Measurements from ENCODE around the gene MESD.
A peak's percentile ranks its signal among the peaks of the same experiment; 100 is the strongest.

MESD gene

DNA sequence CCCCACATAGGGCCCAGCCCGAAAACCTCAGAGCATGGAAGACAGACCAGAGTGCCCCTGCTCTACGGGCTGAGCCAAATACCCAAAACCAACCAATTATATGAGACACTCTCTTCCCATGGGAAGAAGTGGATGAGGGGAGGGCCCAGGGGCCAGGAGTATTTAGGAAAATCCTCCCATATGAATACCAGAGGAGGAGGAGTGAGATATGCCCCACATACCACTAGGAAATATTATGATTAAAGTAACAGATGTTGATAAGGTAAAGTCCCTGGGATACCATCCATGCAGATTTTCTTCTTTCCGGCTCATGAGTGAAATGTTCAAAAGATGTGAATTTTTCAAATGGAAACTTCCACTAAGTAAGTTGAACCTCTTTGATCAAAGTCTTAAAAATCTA, 50.4 kb downstream of the MESD start:
- Histone ChIP-seq H2BK120ac (ENCODE audit: low read depth, low read length) (no peak overlapping the region), H3K4me3 (ENCODE audit: insufficient read depth in 1 of 2, low read depth in 1 of 2, low read length in 2 of 2) (no peak overlapping the region), H2BK15ac (ENCODE audit: low read depth, poor library complexity, severe bottlenecking) (no peak overlapping the region), H3K9me3 (ENCODE audit: control insufficient read depth, low read length) (no peaks in the 10 kb centered on the region), H3K4ac (ENCODE audit: low read depth in 1 of 2, low read length in 2 of 2) (no peak overlapping the region), H2BK5ac (ENCODE audit: low read depth, low read length, poor library complexity, severe bottlenecking) (no peak overlapping the region), H3K4me2 (ENCODE audit: low read length, poor library complexity, severe bottlenecking) (no peak overlapping the region), H3K27me3 (ENCODE audit: control insufficient read depth in 1 of 2, insufficient read depth in 1 of 2, low read length in 2 of 2) (no peaks in the 10 kb centered on the region), H3K27ac (ENCODE audit: low read length, poor library complexity, severe bottlenecking) (no peak overlapping the region), H4K8ac (ENCODE audit: low read length) (no peak overlapping the region), H3K14ac (ENCODE audit: low read length in 2 of 2) (no peak overlapping the region), H3K79me1 (replicated peaks; ENCODE audit: low read length, poor library complexity, severe bottlenecking) (no peaks in the 10 kb centered on the region), H3K9ac (ENCODE audit: low read length) (no peak overlapping the region), H2AFZ (ENCODE audit: low read depth, low read length) (no peak overlapping the region), H3K23ac (ENCODE audit: low read length in 2 of 2) (no peak overlapping the region), H3K36me3 (ENCODE audit: control insufficient read depth in 1 of 2, insufficient read depth in 2 of 2, low read depth in 1 of 2, low read length in 2 of 2) (peaks cover 31 to 94% of the 10 kb centered on the region in 2 experiments), H2AK5ac (ENCODE audit: low read length, severe bottlenecking) (no peak overlapping the region), H3K18ac (ENCODE audit: low read depth in 1 of 2, low read length in 2 of 2) (no peak overlapping the region), H4K91ac (ENCODE audit: low read length) (no peak overlapping the region), H2BK12ac (ENCODE audit: low read length in 2 of 2) (no peak overlapping the region), H3K4me1 (ENCODE audit: control insufficient read depth, insufficient read depth, low read depth, low read length) (peaks cover 13% of the 10 kb centered on the region)
- no peak for DNase-seq
- 100% methylated on average over 2 of the region's 3 CpGs for WGBS

- Histone ChIP-seq H3K36me3 (ENCODE audit: control insufficient read depth in 1 of 2, insufficient read depth in 2 of 2, low read depth in 1 of 2, low read length in 2 of 2) (peaks cover 25 to 96% of the 10 kb centered on the region in 2 experiments), H3K4me1 (ENCODE audit: control insufficient read depth, insufficient read depth, low read depth, low read length) (peaks cover 16% of the 10 kb centered on the region), H4K91ac (ENCODE audit: low read length) (no peak overlapping the region), H3K27ac (ENCODE audit: low read length, poor library complexity, severe bottlenecking) (no peak overlapping the region), H3K9ac (ENCODE audit: low read length) (no peak overlapping the region), H3K9me3 (ENCODE audit: control insufficient read depth, low read length) (no peaks in the 10 kb centered on the region), H2AK5ac (ENCODE audit: low read length, severe bottlenecking) (no peak overlapping the region), H3K4me2 (ENCODE audit: low read length, poor library complexity, severe bottlenecking) (no peak overlapping the region), H4K8ac (ENCODE audit: low read length) (no peak overlapping the region), H3K27me3 (ENCODE audit: control insufficient read depth in 1 of 2, insufficient read depth in 1 of 2, low read length in 2 of 2) (no peaks in the 10 kb centered on the region), H3K23ac (ENCODE audit: low read length in 2 of 2) (no peak overlapping the region), H2BK15ac (ENCODE audit: low read depth, poor library complexity, severe bottlenecking) (no peak overlapping the region), H2BK120ac (ENCODE audit: low read depth, low read length) (no peak overlapping the region), H3K79me1 (replicated peaks; ENCODE audit: low read length, poor library complexity, severe bottlenecking) (no peaks in the 10 kb centered on the region), H3K18ac (ENCODE audit: low read depth in 1 of 2, low read length in 2 of 2) (no peak overlapping the region), H3K4me3 (ENCODE audit: insufficient read depth in 1 of 2, low read depth in 1 of 2, low read length in 2 of 2) (no peak overlapping the region), H2BK5ac (ENCODE audit: low read depth, low read length, poor library complexity, severe bottlenecking) (no peak overlapping the region), H3K14ac (ENCODE audit: low read length in 2 of 2) (no peak overlapping the region), H2BK12ac (ENCODE audit: low read length in 2 of 2) (no peak overlapping the region), H2AFZ (ENCODE audit: low read depth, low read length) (no peak overlapping the region), H3K4ac (ENCODE audit: low read depth in 1 of 2, low read length in 2 of 2) (no peak overlapping the region)
- 97% methylated on average over 12 of the region's 12 CpGs for WGBS
- DNase-seq: no peak
Measured at GRCh38 chr15:80937718-80938117, 51.9 kb downstream of the MESD start.

DNA sequence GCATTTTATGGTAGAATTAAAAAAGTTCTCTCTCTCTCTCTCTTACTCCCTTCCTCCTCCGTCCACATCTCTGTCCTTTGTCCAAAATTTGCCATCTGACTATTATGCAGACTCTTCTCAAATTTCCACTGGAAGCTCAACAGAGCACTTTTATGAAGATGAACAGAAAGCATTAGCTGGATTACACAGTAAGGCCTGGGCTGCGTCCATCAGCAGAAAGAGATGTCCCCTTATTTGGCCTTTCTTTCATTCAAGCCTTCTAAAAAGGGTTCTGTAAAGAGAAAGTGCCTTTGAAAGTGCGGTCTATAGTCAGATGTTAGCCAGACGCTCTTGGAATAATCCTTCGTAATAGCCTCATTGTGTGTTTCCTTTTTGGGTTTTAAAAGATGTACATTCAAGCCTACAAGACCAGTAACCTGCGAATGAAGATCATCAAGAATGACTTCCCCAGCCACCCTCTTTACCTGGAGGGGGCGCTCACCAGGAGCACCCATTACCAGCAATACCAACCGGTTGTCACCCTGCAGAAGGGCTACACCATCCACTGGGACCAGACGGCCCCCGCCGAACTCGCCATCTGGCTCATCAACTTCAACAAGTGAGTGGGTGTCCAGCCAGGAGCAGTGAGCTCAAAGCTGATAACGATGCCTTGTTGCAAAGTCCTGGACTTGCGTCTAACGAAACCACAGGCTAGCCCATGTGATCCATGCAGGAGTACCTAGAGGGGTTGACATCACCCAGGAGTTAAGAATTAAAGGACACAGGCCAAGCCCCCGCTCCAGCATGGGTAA, 53.1 kb downstream of the MESD start:
- no peaks in the 10 kb centered on the region for H3K9me3 ChIP-seq (ENCODE audit: control insufficient read depth, low read length)
- 96% methylated on average over 16 of the region's 16 CpGs for WGBS
- H4K91ac ChIP-seq (ENCODE audit: low read length): no peak overlapping the region

GRCh38 chr15:80934761-80935221, 54.8 kb downstream of the MESD start:
- no peak overlapping the region for H3K18ac ChIP-seq (ENCODE audit: low read depth in 1 of 2, low read length in 2 of 2)
- peak; percentile 68 for DNase-seq
- H3K79me1 ChIP-seq (replicated peaks; ENCODE audit: low read length, poor library complexity, severe bottlenecking): no peaks in the 10 kb centered on the region
- H3K4me2 ChIP-seq (ENCODE audit: low read length, poor library complexity, severe bottlenecking): no peak overlapping the region
- H2AK5ac ChIP-seq (ENCODE audit: low read length, severe bottlenecking): no peak overlapping the region
- WGBS: 39% methylated on average over 3 of the region's 3 CpGs
- no peak overlapping the region for H3K4me3 ChIP-seq (ENCODE audit: insufficient read depth in 1 of 2, low read depth in 1 of 2, low read length in 2 of 2)
- no peaks in the 10 kb centered on the region for H3K9me3 ChIP-seq (ENCODE audit: control insufficient read depth, low read length)
- H3K14ac ChIP-seq (ENCODE audit: low read length in 2 of 2): no peak overlapping the region
- peaks cover 10% of the 10 kb centered on the region for H3K4me1 ChIP-seq (ENCODE audit: control insufficient read depth, insufficient read depth, low read depth, low read length)
- H4K8ac ChIP-seq (ENCODE audit: low read length): no peak overlapping the region
- H2BK120ac ChIP-seq (ENCODE audit: low read depth, low read length): no peak overlapping the region
- H2BK12ac ChIP-seq (ENCODE audit: low read length in 2 of 2): peak overlapping the region in 1 of 2 experiments; percentile 7
- H2AFZ ChIP-seq (ENCODE audit: low read depth, low read length): no peak overlapping the region
- no peak overlapping the region for H3K4ac ChIP-seq (ENCODE audit: low read depth in 1 of 2, low read length in 2 of 2)
- H3K23ac ChIP-seq (ENCODE audit: low read length in 2 of 2): no peak overlapping the region
- no peak overlapping the region for H4K91ac ChIP-seq (ENCODE audit: low read length)
- no peak overlapping the region for H2BK5ac ChIP-seq (ENCODE audit: low read depth, low read length, poor library complexity, severe bottlenecking)
- no peaks in the 10 kb centered on the region for H3K27me3 ChIP-seq (ENCODE audit: control insufficient read depth in 1 of 2, insufficient read depth in 1 of 2, low read length in 2 of 2)
- peaks cover 11 to 94% of the 10 kb centered on the region in 2 experiments for H3K36me3 ChIP-seq (ENCODE audit: control insufficient read depth in 1 of 2, insufficient read depth in 2 of 2, low read depth in 1 of 2, low read length in 2 of 2)
- H2BK15ac ChIP-seq (ENCODE audit: low read depth, poor library complexity, severe bottlenecking): no peak overlapping the region
- H3K9ac ChIP-seq (ENCODE audit: low read length): peak overlapping the region; percentile 3
- peak overlapping the region; percentile 56 for H3K27ac ChIP-seq (ENCODE audit: low read length, poor library complexity, severe bottlenecking)

More for the DNA sequence above, 53.1 kb downstream of the MESD start:
- Histone ChIP-seq H3K4me3 (ENCODE audit: insufficient read depth in 1 of 2, low read depth in 1 of 2, low read length in 2 of 2) (no peak overlapping the region), H3K4ac (ENCODE audit: low read depth in 1 of 2, low read length in 2 of 2) (no peak overlapping the region), H3K79me1 (replicated peaks; ENCODE audit: low read length, poor library complexity, severe bottlenecking) (no peaks in the 10 kb centered on the region), H3K27ac (ENCODE audit: low read length, poor library complexity, severe bottlenecking) (no peak overlapping the region), H3K23ac (ENCODE audit: low read length in 2 of 2) (no peak overlapping the region), H3K36me3 (ENCODE audit: control insufficient read depth in 1 of 2, insufficient read depth in 2 of 2, low read depth in 1 of 2, low read length in 2 of 2) (peaks cover 20 to 94% of the 10 kb centered on the region in 2 experiments), H2AFZ (ENCODE audit: low read depth, low read length) (no peak overlapping the region), H3K4me1 (ENCODE audit: control insufficient read depth, insufficient read depth, low read depth, low read length) (peaks cover 16% of the 10 kb centered on the region), H4K8ac (ENCODE audit: low read length) (no peak overlapping the region), H2BK120ac (ENCODE audit: low read depth, low read length) (no peak overlapping the region), H3K14ac (ENCODE audit: low read length in 2 of 2) (no peak overlapping the region), H2AK5ac (ENCODE audit: low read length, severe bottlenecking) (no peak overlapping the region), H2BK15ac (ENCODE audit: low read depth, poor library complexity, severe bottlenecking) (no peak overlapping the region), H2BK5ac (ENCODE audit: low read depth, low read length, poor library complexity, severe bottlenecking) (no peak overlapping the region), H3K9ac (ENCODE audit: low read length) (no peak overlapping the region), H3K4me2 (ENCODE audit: low read length, poor library complexity, severe bottlenecking) (no peak overlapping the region), H3K18ac (ENCODE audit: low read depth in 1 of 2, low read length in 2 of 2) (no peak overlapping the region), H2BK12ac (ENCODE audit: low read length in 2 of 2) (no peak overlapping the region), H3K27me3 (ENCODE audit: control insufficient read depth in 1 of 2, insufficient read depth in 1 of 2, low read length in 2 of 2) (no peaks in the 10 kb centered on the region)
- DNase-seq: no peak
